ENCODE results near the gene CHRM4.

The CHRM4 gene

DNA sequence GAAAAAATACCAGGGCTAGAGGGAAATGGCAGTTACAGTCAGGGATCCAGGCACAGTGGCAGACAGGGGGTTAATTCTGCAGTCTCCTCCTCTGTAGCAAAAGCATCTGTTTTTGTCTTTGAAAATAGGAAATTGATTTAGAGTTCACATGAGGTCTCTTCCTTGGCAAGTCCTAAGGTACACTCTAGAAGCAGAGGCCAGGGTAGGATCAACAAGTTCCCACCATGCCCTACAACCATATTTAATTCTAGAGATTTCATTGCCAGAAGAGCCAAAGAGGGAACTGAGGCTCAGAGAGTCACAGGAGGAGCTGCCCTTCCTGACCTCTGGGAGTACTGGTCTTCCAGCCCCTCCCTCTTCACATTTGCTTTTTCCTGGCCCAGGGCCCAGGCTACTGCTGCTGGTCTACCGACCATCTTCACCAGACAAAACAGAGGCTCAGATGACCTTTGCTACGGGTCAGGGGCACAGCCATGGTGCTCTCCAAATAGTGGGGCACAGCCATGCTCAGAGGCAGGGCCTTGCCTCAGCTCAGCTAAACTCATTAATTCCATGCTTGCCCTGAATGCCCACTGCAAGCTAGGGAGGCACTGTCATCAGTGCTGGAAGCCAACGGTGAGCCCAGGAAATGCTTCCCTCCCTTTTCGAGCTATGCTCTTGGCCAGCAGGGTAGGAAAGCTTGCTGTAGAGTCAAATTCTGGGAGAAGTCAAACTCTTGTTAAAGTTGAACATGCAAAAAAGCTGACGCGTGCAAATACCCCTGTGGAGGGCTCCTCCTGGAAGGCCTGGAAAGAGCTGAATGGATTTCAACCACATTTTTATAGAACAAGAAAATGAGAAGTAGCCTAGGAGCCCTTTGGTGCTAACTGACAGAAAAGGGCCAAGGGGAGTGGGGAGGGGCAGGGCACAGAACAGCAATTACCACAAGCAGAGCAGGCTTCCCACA is 11.7 kb upstream of the CHRM4 start:
- DNase-seq: no peak

GRCh38 chr11:46397526-46397925 is 6.0 kb upstream of the CHRM4 start:
- DNase-seq: no peak

DNA sequence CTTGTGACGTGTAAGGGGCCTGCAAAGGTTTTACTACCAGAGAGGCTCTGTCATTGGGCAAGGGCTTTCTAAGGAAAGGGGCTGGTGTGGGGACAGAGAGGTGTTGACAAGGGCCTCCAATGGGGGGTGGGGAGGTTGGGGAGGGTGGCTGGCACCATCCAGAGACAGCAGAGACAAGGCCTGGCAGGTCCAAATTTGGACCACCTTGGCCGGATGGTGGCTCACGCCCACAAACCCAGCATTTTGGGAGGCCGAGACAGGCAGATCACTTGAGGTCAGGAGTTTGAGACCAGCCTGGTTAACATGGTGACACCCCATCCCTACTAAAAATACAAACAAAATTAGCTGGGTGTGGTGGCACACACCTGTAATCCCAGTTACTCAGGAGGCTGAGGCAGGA is 2.2 kb upstream of the CHRM4 start:
- no peak for DNase-seq

DNA sequence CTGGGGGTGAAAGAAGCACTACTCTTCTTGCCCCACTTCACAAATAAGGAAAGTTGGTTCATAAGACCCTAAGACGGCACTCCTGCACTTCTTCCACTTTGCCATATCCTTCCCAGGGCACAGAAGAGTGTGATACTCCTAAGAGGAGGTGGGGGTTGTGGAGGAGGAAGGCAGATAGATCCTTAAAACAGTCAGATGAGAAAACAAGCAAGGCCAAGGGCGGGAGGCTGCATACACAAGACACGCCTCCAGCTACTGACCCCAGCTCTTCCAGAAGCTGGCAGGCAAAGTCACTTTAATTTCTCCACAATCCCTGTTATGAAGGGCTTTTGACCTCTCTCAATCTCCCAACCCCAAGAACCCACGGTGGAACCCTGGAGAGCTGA is 1.6 kb upstream of the CHRM4 start:
- DNase-seq: no peak

DNA sequence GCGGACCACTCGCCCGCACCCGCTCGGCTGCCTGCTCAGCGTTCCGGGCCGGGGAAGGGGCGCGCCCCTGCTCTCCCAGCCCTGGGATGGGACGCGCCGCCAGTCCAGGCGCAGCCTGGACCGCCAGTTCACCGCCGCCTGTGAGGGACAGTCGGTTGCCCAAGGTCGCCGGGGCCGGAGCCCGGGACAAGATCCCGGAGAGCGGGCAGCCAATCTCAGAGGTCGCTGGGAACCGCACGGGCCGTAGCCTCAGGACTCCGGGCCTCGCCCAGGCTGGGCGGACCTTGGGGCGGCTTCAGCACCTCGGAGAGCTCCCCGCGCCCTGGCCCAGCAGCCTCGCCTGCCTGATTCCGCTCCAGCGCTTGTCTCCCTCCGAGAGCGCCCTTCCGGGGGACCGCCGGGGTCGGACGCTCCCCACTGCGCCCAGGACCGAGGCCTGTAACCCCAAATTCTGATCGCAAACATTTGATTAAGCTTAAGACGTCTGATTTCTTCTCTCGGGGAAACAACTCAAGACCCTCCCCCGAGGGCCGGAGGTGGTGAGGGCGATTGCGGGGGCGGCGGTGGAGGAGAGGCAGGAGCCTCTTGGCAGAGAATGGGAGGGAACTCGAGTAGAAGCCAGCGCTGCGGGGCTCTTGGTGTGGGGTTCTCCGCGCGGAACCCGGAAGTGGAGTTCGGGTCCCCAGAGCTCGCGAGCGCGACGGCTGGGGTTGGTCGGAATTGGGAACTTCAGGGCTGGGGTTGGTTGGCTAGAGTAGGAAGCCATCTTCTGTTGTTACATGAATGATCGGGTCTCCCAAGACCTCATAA is 1.1 kb upstream of the CHRM4 start:
- DNase-seq: peak in 47 of 56 donors; percentile 9 to 77 (median 50)

DNA sequence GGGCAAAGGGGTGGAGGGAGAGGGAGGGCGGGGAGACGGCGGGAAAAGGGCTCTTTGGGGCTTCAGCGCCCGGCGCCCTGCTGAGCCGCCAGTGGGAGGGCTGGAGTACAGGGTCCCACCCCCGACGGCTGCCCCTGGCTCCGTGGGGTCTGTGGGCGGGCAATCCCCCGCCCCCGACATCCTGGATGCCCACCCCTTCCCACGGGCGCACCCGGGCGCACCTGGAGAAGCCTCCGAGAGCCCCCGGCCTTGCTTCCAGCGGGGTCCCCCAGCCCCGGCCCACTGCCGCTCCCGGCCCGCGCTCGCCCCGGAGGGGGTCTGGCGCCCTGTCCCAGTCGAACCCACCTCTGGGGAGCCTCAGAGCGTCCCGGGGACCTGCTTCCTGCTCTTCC is 394 bp downstream of the CHRM4 start:
- DNase-seq: no peak

DNA sequence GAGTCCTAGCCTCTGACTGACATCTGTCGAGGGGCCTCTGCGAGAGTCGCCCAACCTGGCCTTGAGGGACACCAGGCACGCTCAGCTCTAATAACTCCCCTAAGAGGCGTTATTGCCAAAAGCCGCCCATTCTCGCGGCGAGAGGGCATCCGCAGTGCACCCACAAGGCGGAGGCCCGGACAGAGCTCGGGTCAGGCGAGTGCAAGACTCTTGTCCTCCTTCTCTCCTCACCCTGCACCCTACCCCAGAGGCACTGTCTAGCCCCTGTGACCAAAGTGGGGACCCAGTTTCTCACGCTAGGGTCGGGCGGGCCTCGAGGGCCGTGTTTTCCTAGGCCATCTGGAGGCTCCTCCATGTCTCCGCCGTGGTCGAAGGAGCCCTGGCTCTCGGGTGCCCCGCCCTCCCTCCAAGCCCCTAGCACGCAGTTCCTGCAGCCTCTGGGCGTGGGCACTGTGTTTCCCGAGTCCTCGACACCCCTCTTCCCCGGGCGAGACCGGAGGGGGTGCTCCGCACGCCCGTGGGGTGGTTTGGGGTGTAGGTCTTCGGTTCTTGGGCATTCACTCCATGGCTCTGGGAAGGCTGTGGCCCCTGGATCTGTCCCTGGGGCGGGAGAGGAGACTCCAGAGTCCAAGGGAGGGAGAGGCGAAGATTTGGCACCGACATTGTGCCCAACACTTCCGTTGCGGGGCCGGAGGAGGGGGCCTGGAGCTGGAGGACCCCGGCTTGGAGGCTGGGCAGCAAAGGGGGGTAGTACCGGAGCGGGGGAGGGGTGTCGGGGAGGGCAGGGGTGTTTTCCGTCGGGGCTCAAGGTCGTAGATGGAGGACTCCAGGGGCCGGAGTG is 1.0 kb downstream of the CHRM4 start:
- DNase-seq: no peak

DNA sequence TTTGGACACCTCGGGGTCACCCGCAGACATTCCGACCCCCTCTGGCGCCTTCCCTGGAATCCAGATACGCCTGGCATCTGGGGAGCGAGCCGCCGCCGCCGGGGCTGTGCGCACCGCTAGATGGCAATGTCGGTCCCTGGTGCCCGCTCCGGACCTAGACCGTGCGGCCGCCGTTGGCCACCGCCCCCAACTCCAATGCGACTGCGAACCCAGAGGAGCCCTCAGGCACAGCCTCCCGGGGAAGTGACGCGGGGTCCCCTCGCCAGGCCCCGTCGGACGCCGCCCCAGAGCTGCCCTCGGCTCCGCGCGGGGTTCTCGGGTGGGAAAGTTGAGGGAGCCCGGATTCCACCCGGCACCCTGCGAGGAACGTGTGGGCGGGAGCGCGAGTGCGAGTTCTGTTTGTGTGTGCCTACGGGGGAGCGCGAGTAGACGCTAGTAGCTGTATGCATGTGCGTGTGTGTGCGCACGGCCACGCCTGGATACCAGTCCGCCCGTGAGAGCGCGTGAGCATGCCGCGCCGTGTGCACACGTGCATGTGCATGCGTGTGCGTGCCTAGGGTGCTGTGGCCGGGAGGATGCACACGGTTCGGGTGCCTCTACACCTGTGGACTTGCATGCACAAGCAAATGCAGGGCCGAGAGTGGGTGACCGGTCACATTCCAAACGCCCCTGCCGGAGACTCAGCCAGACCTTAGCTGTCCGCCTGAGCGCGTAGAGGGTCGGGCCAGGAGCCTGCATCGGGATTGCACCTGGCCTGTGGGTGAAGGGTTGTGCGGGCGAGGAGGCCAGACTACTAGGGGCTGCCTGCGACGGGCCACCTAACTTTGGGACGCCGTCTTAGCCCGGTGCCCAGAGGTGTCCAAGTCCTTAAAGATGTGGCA is 1.9 kb downstream of the CHRM4 start:
- DNase-seq: peak in 45 of 56 donors; percentile 11 to 79 (median 56)

GRCh38 chr11:46388619-46389449 is 2.7 kb downstream of the CHRM4 start:
- no peak for DNase-seq

DNA sequence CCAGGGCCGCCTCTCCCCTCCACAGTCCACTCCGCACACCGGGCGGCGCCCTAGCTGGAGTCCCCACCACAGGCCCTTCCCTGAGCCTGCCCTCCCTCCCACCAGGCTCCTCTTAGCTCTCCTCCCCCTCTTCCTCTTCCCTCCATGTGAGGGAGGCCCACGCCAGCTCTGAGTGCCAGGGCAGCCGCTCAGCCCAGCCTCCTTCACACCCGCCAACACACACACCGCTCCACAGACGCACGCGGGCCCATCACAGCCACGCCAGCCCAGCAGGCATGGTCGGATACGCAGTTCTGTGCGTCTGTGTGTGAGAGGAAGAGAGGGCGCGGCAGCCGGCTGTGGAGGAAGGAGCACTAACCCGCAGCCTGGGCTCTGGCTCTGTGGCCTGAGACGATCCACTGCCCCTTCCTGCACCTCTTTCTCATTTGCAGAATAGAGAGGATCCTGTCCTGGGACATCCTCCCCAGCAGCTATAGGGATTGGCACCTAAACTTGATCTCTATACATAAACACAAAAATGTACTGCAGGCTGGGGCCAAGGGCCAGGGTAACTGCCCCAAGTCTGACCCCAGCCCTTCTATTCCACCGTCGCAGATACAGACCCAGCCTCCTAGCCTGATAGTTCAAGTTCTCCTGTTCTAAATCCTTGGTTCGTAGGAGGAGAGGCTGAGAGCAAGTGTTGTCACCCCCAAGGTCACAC is 3.5 kb downstream of the CHRM4 start:
- no peak for DNase-seq

- no peak for DNase-seq
Measured at GRCh38 chr11:46387456-46387855, 4.1 kb downstream of the CHRM4 start.

DNA sequence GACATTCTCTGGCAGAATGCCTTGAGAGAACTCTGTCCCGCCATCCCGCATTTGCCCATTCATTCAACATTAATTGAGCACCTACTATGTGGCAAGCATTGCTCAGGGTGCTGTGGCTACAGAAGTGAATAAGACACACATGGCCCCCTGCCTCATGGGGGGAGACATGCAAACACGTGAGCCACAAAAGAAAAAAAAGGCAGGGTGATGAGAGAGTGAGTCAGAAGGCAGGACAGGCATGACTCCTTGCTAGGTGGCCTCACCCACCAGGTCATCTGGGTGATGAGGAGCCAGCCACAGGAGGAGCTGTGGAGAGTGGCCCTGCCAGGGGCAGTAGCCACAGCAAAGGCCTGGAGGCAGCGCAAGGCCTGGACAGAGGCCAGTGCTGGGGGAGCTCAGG is 4.9 kb downstream of the CHRM4 start:
- no peak for DNase-seq

GRCh38 chr11:46386005-46386578 is 5.5 kb downstream of the CHRM4 start:
- no peak for DNase-seq

DNA sequence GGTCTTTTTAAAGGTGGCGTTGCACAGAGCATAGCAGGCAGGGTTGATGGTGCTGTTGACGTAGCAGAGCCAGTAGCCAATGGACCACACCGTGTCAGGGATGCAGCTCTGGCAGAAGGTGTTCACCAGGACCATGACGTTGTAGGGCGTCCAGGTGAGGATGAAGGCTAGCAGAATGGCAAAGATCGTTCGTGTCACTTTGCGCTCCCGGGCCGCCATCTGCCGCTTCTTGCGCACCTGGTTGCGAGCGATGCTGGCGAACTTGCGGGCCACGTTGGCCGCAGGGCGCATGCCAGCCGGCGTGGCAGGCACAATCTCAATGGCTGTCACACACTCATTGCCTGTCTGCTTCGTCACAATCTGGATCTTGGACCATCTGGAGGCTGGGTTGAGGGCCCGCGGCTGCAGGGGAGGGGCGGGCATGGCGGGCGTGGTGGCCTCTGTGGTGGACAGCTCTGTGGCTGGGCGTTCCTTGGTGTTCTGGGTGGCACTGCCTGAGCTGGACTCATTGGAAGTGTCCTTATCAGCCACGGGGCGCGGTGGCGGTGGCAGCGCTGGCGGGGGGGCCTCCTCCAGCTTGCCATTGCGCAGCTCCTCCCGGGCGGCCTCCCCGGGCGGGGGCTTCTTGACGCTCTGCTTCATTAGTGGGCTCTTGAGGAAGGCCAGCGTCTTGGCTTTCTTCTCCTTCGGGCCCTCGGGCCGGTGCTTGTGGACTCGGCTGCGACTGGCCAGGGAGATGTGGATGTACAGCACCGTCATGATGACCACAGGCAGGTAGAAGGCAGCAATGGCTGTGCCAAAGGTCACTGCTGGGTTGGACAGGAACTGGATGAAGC is 6.2 kb downstream of the CHRM4 start:
- DNase-seq: no peak

DNA sequence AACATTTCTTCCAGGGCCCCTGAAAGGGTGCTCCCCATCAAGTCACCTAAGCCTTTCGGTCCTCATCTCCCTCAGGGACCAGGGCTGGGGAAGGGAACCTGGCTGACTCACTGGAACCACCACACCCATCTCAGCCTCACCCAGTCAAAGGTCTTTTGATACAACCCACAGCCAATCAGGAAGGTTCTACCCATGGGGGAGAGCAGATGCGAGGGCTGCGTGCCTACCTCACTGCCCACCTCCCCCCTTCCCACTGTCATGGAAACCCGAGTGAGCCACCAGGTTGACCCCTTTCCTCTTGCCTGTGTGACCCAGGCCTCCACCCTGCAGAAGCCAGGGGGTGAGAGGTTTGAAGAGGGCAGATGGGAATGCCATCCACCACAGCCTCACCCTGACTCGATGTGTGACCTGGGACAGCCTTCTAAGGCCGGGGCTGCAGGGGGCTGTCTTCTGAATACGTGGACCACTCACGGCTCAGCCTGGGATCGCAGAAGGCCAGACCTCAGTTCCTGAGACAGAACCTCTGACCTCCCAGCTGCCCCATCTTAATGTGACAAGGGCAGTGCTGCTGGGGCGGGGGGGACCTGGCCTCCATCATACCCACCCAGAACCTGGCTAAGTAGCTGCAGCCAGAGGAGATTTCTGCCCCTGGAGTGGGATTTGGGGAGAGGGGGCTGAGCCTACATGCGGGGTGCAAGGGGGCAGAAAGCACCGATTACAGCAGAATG is 7.4 kb downstream of the CHRM4 start:
- DNase-seq: no peak

- DNase-seq: peak in 1 of 56 donors; percentile 14
Measured at GRCh38 chr11:46383404-46383758, 8.2 kb downstream of the CHRM4 start.

Data from nucleus accumbens (tissue), 56 donors.